ENCODE data around the gene TSPAN33.

TSPAN33 gene

GRCh38 chr7:129187681-129188371, 43.3 kb downstream of the TSPAN33 start:
- TF ChIP-seq, protein P1, sequence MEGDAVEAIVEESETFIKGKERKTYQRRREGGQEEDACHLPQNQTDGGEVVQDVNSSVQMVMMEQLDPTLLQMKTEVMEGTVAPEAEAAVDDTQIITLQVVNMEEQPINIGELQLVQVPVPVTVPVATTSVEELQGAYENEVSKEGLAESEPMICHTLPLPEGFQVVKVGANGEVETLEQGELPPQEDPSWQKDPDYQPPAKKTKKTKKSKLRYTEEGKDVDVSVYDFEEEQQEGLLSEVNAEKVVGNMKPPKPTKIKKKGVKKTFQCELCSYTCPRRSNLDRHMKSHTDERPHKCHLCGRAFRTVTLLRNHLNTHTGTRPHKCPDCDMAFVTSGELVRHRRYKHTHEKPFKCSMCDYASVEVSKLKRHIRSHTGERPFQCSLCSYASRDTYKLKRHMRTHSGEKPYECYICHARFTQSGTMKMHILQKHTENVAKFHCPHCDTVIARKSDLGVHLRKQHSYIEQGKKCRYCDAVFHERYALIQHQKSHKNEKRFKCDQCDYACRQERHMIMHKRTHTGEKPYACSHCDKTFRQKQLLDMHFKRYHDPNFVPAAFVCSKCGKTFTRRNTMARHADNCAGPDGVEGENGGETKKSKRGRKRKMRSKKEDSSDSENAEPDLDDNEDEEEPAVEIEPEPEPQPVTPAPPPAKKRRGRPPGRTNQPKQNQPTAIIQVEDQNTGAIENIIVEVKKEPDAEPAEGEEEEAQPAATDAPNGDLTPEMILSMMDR (IDR thresholded peaks at IDR 0.05; ENCODE audit: low read depth, low read length, missing control alignments) = no peak
- peak overlapping the region; percentile 30 for H3K4me3 ChIP-seq (ENCODE audit: low read depth, low read length)
- no peak for DNase-seq (ENCODE audit: low read depth)

GRCh38 chr7:129188372-129188891, 43.9 kb downstream of the TSPAN33 start, which contains the start of gene SMO:
SMO (plus strand) TSS chr7:129188633; CDS start chr7:129189152, 519 bp downstream.
- TF ChIP-seq, protein P1 (IDR thresholded peaks at IDR 0.05; ENCODE audit: low read depth, low read length, missing control alignments) = no peak
- H3K4me3 ChIP-seq (ENCODE audit: low read depth, low read length) = peak within 1 kb of the TSS; percentile 30
- no peak for DNase-seq (ENCODE audit: low read depth)

- no peak for DNase-seq (ENCODE audit: low read depth)
- H3K4me3 ChIP-seq (ENCODE audit: low read depth, low read length) = peak overlapping the region; percentile 30
- TF ChIP-seq, protein P1 (IDR thresholded peaks at IDR 0.05; ENCODE audit: low read depth, low read length, missing control alignments) = no peak
These were observed 44.6 kb downstream of the TSPAN33 start for GRCh38 chr7:129188892-129189660.

DNA sequence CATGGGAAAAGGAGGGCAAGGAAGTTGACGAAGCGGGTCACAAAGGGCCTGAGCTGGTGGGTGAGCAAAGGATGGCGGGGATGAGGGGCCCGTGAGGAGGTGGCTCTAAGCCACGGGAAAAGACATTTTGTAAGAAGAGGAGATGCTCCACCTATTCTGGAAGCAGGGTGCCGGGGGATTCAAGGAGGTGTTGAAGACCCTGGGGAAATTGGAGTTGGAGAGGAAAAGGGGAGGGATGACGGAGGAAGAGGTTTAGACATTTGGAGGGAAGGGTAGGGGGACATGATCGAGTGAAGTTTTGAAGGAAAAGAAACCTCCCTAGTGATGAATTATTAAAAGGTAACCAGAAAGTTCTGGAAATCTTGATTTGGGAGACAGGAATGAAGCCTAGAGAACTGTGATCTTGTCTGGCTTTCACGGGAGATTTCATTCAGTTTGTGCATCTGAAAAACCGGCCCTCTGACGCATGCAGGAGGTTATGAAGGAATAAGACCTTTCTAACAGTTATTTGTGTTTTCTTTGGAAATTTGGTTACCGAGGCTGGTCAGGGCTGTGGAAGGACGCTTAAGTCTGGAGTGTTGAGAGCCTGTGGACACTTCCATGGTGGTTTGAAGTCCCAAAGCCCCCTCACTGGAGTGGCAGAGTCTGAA, 45.3 kb downstream of the TSPAN33 start:
- H3K4me3 ChIP-seq (ENCODE audit: low read depth, low read length) = peak overlapping the region; percentile 30
- TF ChIP-seq, protein P1 (IDR thresholded peaks at IDR 0.05; ENCODE audit: low read depth, low read length, missing control alignments) = no peak
- DNase-seq (ENCODE audit: low read depth) = no peak

GRCh38 chr7:129191272-129191671, 46.8 kb downstream of the TSPAN33 start:
- TF ChIP-seq, protein P1 (IDR thresholded peaks at IDR 0.05; ENCODE audit: low read depth, low read length, missing control alignments) = no peak
- no peak for DNase-seq (ENCODE audit: low read depth)

GRCh38 chr7:129193892-129194291, 49.4 kb downstream of the TSPAN33 start:
- TF ChIP-seq, protein P1 (IDR thresholded peaks at IDR 0.05; ENCODE audit: low read depth, low read length, missing control alignments) = no peak
- no peak for DNase-seq (ENCODE audit: low read depth)
- H3K4me3 ChIP-seq (ENCODE audit: low read depth, low read length) = no peak overlapping the region

More at GRCh38 chr7:129191272-129191671, 46.8 kb downstream of the TSPAN33 start:
- H3K4me3 ChIP-seq (ENCODE audit: low read depth, low read length) = no peak overlapping the region
